GM19438 (cell line): ENCODE measurements around the gene IRX2.

ENCODE experiments used
- ATAC-seq: cut with Tn5 transposase; IDR thresholded peaks from one replicate; pipeline ENCODE4 v1.9.1; 2021; ENCODE audit warnings: low read depth; ENCODE audit not compliant: unreplicated experiment

Gene IRX2

DNA sequence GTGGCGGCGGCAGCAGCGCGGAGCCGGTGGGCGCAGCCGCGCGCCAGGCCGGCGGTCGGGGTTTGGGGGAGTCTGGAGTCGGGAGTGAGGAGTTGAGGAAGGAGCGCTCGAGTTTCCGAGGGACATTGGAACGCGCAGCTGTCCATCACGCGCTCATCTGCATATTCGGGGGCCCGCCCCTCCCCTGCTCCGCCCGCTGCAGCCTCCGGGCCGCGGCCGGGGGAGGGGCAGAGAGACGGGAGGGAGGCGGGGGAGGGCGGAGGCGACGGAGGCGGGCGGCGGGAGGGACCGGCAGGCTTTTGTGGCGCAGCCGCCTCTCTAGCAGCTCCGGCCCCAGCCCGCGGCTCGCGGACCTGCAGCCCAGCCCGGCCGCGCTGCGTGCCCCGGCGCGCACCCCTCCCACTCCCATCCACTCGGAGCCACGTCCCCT, at the start of gene IRX2:
Gene IRX2 (minus strand): TSS at position 86 of the 430 bp plus-strand sequence. CDS start 264 bp downstream, outside the sequence.
- no peak for ATAC-seq

DNA sequence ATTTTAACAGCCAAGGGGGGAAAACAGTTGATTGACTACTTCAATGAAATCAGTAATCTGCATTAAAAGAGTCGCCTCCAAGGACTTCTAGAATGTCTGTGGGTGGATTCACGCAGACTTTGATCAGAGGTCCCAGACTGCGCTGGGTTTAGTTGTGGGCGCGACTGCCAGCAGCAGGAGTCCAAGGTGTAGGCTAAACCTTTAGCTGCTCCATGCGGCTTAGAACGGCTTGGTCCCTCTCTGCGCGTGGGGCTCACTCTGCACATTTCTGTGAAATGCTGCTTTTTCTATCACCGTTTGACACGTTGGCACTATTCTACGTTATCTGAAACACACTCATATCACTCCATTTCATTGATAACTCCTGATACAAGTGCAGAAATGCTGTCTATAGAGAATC, 48.6 kb upstream of the IRX2 start:
- no peak for ATAC-seq

DNA sequence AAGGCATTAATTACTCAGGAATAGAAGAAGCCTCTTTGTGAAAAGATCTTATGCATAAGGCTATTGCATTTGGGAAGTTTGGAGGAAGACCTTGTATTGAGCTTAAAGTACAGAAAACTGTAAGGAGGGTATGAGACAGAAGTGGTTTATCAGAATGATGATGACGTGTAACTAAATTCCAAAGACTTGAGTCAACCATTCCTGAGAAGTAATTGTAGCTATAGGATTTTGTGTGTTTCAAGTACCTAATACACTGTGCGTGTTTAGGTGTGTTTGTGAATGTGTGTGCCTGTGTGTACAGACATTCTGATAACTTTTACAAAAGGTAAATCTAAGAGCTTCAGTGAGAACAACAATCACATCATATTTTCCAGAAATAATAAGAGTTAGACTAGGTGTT, 46.5 kb upstream of the IRX2 start:
- ATAC-seq: no peak

DNA sequence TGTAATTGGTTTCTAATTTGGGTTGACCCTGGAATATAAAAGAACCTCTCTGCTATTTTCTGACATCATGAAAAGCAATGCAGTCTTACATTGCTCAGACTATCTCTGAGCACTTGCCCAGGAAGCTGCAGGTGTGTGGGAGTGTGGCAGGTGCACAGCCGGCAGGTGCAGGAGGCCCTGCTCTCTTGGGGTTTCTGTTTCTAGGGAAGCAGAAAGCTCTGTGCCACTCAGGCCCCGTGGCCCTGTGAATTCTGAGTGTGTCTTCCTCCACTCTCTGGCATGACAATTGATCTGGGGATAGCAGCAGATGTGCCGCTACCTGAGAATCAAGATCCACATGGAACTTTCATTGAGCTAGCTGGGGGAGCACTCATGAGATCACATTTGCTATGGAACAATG, 45.7 kb upstream of the IRX2 start:
- no peak for ATAC-seq

DNA sequence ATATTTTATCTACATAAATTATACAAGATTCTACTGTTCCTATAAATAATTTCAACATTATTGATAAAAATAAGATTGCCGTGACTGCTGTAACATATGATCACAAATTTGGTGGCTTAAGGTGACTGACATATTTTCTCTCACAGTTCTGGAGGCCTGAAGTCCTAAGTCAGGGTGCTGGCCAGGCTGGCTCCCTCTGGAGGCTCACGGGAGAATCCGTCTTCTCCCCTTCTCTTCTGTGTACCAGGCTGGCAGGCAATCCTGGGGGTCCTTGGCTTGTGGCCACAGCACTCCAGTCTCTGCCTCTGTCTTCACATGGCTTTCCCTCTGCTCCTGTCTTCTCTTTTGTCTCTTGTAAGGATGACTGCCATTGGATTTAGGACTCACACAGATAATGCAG, 31.7 kb upstream of the IRX2 start:
- ATAC-seq: no peak

DNA sequence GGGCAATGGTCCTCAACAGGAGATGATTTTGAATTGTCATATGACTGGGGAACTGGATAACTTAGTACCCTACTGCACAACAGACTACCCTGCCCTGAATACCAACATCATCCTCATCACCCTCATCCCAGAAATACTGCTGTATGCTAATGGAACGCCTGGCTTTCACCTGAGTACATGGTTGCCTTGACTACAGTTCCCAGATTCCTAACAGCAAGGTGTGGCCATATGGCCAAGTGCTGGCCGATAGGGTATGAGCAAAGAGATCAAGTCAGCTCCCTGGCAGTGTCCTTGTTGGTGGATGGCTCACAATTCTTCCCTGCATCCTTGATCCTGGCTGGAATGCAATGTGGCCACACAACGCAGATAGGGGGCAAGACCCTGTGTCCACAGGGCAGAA, 31.2 kb upstream of the IRX2 start:
- no peak for ATAC-seq

DNA sequence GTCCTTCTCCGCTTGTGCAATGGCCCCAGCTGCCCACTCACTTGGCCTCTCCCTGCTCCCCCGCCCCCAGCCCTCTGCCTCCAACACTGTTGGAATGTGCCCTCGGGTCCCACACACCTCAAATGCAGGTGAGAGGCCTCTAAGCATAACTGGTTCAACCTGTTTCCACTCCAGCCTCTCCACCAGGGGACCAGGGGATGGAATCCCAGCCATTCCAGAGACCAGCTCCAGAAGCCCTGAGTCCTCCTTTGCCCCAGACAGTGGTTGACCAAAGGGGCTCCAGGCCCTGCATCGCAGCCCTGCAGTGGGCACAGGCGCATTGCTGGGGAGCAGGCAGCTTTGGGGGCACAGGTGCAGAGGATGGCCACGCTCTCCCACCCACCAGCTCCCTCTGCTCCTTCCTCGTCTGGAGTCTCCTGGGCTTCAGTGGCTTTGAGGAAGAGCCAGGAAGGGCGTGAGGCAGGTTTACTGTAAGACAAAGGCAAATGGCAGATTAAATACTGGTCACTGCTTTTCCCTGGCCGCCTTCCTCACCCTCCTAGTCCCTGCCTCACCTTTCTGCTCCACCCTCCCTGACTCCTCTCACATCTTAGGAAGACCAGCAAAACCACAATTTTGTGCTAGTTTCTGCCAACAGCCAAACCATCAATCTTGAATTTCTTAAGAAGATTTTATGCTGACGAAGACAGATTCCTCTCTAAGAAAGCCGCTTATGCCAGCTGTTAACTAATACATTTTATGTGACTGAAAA, 29.1 kb upstream of the IRX2 start:
- ATAC-seq: no peak

DNA sequence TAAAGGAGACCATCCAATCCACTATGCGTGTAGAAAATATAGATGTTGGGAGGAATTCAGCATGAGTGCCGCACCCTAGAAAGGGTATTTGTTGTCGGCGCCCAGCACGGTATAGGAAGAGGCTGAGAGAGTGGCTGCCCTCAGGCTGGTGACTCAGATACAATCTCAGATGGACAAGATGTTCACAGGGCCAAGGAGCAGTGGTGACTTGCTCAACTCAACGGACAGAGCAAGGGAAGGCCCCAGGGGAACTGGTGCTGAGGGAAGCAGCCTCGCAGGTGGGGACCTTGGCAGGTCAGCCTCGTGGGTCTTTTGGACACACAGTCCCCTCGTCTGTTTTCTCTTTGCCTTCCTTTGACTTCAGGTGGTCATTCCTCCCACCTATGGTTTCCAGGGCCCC, 28.0 kb upstream of the IRX2 start:
- ATAC-seq: no peak

DNA sequence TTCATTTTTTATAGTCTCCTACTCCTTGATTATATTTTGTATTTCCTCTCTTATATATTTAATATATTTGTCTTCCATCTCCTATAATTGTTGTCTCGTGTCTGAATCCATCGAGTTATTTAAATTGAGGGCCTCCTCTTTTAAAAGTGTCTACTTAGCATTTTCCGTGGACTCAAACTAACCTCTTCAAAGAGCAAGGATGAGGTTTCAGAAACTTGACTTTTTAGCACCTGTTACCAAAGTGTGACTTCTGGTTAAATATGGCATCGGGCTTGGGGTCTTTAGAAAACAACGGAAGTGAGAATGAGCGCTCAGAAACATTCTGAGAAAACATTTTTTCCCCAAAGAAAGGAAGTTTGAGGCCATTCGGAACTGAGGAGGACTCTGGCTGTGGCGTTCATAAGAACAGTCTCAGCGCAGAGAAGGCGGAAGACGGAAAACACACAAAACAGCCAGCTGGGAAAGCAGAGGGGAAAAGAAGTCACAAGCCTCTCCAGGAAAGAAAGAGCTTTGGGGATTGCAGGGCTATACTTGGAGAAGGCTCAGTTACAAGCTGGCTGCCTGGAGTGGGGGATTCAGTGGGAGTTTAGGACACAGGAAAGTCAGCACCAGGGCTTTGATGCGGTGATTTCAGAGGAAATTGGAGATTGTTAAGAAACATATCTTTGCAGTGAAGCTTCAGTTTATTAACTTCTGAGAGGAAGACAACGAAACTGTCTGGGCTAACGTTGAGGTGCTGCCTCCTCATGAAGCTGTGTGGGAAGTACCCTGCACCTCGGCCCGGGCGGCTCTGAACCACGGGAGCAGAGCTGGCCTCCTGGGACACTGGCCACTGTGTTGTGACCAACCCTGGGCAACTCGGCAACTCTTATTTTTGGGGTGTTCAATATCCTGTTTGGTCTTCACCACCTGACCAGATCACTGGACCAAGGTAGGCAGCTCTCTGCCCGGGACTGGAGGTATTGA, 25.1 kb upstream of the IRX2 start:
- no peak for ATAC-seq

DNA sequence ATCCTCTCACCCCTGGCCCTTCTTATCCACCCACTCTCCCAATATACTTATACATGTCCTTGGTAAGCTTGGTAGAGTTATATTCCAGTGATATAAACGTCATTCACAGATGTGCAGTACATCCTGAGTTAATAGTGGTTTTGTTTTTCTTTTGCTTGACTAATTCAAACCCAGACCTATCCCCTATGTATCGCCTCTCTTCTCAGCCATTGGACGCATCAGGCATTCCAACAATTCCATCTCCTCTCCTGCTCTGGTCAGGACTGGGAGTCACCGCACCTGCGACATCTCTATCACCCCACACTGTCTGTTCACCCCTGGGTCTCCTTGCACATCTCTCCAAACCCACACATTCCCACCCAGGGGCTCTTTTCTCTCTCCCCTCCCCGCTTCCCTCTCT, 21.9 kb upstream of the IRX2 start:
- no peak for ATAC-seq

DNA sequence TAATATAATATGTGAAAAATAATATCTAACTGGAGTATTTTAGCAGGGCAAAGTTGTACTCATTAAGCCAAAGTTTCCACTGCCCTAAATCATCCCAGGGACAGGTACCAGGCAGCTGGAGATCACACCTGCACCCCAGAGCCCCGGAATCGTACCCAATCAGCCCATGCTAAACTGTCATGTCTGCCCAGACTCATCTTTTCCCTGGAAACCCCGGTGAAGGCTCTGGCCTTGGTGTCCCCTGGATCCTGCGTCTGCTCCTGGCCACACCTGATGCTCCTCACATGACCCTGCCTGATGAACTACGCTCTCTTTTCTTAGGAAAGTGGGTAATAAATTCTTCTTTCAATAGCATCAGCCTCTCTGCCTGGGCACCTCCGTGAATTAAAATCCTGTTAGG, 15.6 kb upstream of the IRX2 start:
- no peak for ATAC-seq

DNA sequence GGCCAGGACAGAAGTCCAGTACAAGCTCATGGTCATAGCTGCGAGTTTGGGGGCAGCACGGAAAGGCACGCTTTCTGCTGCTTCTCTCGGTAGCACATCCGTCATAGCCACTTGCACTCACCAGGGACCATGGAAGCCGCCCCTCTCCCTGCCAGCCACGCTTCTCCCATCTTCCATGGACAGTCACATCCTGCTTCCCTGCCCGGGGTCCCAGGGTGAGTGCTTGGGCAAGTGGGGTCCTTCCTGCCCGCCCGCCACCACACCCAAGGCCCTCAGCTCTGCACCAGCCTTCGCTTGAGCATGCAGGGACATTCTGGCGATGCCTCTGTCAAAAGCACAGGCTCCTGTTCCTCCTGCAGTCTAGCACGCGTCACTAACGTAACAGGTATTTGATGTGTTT, 13.1 kb upstream of the IRX2 start:
- ATAC-seq: no peak

DNA sequence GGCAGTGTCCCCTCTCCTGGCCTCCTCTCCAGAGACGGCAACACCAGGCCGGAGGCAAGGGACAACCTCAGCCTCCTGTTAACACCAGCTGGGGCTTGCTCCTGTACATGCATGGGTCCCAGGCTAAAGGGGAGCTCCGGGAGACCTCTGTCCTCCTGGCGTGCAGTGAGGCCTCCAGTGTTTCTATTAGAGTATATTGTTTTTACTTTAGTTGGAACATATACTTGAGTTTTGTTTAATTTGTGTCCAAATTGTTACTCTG, 12.0 kb upstream of the IRX2 start:
- no peak for ATAC-seq

DNA sequence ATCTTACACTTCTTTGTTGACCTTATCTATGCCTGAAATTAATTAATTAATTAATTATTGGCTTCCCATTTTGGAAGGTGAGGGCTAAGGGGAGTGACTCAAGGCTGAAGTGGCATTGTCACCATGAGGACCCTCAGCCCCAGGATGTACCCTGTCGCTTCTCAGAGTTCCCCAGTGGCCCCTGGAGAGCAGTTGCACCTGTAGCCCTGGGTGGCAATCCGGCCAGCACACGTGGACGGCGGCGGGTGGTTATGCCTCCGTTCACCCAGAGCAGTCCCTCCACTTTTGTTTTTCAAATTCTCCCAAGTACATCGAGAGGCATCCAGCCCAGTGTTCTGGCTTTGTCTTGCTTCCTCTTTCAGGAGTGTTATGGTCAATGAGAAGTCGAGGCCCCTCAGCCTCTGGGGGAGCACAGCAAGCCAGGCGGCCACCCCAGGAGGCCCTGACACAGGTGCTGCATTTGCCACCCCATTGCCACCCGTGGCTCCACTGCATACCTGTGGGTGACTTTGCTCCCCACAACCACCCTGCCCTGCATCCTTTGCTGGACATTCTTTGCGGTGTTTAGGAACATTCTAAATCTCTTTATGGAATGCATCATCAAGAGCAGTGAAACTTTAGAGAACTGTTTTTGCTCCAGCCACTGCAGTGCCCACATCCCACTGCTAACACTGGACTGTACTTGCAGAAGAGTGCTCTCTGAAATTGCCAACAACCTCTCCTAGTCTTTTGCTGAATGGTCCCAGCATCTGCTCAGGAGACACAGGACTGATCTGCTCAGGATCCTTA, 11.5 kb upstream of the IRX2 start:
- ATAC-seq: no peak

DNA sequence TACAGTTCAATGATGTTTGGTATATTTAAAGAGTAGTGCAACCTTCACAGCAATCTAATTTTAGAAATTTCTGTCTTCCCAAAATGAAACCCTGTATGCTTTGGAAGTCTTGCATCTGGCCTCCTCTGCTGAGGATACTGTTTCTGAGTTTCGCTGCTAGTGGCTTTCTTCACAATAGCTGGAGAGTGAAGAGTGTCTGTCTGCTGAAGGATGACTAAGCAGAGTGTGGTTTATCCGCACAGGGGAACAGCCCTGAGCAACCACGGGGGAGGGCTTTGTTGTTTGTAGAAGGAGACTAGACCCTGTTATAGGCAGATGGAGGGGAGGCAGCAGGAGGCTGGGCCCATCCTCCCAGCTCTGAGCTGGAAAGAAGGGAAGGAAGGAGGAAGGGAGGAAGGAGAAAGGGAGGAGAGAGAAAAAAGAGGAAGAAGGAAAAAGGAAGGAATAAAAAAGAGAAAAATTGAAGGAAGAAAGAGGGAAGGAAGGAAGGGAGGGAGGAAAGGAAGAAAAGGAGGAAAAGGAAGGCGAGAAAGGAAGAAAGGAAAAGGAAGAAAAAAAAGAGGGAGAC, 10.5 kb upstream of the IRX2 start:
- ATAC-seq: no peak

DNA sequence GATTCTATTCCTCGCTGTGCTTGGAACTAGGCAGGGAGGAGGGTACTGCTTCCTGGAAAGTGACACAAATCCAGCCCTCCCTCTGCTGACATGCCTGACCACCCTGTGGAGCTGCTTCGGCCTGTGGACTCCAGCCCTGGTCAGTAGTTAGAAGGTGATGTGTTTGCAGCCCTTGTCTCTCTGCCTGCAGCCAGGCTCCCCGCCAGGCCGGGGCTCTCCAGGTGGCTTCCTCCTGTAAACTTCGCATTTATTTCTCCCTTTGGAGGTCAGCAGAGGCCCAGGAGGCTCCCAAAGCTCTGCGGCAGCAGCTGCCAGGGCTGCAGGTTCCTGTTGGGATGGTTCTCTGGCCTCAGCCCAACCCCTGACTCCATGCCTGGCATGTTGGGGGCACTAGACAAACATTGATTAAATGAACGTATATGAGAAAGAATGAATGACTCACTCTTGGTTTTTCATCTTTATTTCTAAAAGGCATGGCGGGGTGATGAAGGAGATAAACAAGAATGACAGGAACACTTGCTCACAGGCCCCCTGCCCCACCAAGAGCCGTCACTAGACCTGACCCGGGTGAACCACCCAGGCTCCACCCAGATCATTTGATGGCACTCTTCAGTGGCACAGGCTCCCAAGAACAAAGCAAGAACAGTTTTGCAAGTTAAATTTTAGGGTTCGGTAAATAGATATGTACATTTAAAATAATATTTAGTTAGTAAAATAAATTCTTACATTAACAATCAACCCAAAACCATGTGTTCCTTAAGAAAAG, 8.4 kb upstream of the IRX2 start:
- ATAC-seq: no peak

DNA sequence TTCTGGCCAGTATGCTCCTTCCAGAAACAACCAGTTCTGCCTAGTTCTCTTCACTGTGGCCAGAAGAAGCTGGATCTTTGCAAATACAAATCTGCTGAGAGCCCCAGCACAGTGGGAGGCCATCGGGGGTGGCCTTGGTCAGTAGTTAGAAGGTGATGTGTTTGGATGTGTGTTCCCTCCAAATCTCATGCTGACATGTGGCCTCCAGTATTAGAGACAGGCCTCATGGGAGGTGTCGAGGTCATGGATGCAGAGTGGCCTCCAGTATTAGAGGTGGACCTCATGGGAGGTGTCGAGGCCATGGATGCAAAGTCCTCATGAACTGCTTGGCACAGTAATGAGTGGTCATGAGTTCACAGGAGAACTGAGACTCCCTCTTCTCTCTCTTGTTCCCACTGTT, 7.6 kb upstream of the IRX2 start:
- no peak for ATAC-seq

DNA sequence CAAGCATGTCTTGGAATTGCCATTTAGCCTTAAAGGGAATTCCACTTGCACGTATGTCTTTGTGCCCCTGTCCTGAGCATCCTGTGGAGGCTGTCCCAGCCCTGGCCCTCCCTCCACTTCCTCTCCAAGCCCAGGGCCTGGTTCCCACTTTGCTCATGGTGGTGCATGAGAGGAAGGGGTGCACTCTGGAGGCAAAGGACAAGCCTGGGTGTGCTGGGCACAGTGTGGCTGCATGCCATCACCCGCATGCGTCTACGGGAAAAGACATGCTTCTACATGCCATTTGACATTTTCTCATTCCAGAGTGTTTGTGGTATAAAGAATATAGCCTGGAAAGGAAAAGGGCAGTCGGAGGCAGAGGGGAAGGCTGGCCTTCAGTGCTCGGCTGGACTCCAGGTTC, 7.2 kb upstream of the IRX2 start:
- no peak for ATAC-seq

DNA sequence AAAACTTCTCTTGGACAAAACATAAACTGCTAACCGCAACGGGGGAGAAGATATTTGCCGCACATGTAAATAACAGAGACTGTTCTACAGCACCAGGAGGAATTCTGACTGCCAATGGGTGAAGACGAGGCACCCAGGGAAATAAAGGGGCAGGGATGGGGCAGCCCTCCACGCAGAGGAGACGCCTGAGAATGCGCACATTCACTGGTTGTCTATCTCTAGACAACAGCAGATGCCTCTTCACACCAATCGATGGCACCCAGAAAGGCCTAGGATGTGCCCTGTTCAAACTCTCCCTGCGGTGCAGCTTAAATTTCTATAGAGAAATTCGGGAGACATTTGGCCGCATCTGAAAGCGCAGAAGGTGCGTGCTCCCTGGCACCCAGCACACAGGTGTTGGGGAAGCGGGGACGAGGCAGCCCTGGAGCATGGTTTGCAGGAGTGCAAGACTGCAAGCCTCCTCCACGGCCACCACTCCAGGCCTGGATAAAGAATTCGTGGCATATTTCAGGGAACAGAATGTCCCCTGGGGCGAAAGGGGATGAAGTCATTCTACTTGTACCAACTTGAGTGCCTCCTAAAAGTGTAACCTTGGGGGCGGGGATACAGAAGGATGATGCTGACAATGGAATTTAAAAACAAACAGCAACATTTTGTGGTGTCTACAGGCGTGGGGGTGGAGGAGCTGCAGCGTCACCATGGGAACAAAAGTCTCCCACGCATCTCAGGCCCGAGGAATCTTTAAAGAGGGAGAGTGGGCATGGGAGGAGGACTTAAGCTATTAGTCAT, 6.3 kb upstream of the IRX2 start:
- ATAC-seq: no peak
